Fibroblast of skin of scalp (primary cell): ENCODE results near the gene GFM2. TPM values are rescaled to one million over a fixed set of nuclear protein-coding genes. Genes with fewer than 3 reads are reported as not detected.
"Not testable (repeated sequence)": the region's sequence is repeated elsewhere in the genome, so short reads cannot be mapped to it uniquely, and the experiment has no call there.

ENCODE experiments used
- DNase-seq: peaks from one replicate; pipeline ENCODE4 v3.0.0-alpha.2; 2013
- polyA plus RNA-seq, 2 experiments: library from polyadenylated mRNA; unstranded; fragments of 120-200 nt; gene quantifications; one replicate each; pipeline ENCODE4 v1.2.1, GENCODE V29; 2013; ENCODE audit not compliant: insufficient read length in 2 of 2

The GFM2 gene, protein sequence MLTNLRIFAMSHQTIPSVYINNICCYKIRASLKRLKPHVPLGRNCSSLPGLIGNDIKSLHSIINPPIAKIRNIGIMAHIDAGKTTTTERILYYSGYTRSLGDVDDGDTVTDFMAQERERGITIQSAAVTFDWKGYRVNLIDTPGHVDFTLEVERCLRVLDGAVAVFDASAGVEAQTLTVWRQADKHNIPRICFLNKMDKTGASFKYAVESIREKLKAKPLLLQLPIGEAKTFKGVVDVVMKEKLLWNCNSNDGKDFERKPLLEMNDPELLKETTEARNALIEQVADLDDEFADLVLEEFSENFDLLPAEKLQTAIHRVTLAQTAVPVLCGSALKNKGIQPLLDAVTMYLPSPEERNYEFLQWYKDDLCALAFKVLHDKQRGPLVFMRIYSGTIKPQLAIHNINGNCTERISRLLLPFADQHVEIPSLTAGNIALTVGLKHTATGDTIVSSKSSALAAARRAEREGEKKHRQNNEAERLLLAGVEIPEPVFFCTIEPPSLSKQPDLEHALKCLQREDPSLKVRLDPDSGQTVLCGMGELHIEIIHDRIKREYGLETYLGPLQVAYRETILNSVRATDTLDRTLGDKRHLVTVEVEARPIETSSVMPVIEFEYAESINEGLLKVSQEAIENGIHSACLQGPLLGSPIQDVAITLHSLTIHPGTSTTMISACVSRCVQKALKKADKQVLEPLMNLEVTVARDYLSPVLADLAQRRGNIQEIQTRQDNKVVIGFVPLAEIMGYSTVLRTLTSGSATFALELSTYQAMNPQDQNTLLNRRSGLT
- polyA plus RNA-seq (2013, experiment 1 of 2; ENCODE audit: insufficient read length) = 19.8 TPM
- polyA plus RNA-seq (2013, experiment 2 of 2; ENCODE audit: insufficient read length) = 20.6 TPM

DNA sequence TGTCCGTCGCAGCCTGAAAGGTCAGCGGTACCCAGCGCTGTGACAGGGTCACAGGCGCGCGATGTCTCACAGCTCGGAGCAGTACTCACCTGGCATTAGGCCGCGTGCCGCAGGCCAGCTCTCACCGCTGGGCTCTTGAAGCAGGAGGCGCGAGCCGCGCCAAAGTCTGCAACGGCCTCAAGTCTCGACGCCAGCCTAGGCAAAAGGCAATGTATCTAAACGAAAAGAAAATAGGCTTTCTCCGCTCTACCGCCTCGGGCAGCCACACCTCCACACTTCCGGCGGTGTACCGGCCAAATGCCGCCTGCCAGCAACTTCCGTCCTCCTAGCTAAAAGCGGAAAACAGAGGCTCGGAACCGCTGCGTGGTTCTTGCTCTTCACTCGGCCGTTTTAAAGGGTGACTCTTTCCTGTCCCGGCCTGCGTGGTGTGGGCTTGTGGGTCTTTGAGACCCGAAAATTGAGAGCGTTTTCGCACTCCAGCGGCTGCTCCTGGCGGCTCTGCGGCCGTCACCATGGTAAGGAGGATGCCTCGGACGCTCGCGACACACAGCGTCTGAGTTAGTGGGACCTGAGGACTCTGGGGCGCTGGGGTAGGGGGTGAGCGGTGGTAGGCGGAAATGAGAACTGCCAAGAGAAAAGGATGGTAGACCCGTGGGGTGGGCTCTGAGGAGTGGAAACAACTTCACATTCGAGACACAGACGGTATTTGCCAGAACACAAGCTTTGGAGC is at the start of gene GFM2, which contains the start of gene NSA2:
GFM2 (minus strand) TSS at position 269 of the 730 bp plus-strand sequence. CDS start 3,375 bp downstream, outside the sequence.
NSA2 (plus strand) TSS at position 401 of the 730 bp plus-strand sequence; CDS start at position 513, 112 bp downstream.
- DNase-seq = peak; percentile 93

DNA sequence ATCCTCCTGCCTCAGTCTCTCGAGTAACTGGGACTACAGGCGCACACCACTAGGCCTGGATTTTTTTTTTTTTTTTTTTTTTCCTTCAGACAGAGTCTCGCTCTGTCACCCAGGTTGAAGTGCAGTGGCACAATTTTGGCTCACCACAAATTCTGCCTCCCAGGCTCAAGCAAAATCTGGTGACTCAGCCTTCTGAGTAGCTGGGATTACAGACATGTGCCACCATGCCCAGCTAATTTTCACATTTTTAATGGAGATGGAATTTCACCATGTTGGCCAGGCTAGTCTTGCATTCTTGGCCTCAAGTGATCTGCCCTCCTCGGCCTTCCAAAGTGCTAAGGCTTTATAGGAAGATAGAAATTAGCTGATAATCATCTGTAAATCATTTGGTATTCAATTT is 44.0 kb upstream of the GFM2 start:
- DNase-seq = peak; percentile 7

DNA sequence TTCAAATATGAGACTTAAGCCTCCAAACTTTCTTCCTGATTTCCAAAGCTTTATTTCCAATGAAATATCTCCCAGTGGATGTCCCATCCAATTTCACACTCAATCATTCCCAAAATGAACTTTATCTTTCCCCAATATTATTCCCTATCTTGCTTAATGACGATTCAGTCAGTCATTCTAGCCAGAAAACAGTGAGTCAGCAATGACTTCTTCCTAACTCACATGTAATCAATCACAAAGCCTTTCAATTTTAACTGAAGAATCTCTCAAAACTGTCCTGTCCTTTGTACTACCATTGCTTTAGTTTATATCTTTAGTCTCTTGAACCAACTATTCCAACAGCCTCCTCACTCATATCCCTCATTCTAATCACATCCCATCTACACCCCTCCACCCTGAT is 35.0 kb upstream of the GFM2 start:
- DNase-seq = no peak

DNA sequence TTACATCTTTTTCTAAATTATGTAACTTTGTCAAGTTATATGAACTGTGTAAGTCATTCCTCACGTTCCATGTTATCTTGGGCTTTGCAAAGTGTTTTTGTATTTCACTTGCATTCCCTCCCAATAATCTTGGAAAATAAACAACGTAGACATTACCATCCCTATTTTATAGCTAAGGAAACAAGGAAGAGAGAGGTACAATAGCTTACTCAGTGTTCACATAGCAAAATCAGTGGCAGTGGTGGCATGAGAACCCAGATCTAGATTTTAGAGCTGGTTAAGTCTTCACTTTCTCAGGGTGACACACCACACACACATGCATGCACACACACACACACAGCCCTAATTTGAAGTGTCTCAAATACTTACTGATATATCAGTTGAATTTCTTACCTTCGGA is 34.3 kb upstream of the GFM2 start:
- DNase-seq = no peak

DNA sequence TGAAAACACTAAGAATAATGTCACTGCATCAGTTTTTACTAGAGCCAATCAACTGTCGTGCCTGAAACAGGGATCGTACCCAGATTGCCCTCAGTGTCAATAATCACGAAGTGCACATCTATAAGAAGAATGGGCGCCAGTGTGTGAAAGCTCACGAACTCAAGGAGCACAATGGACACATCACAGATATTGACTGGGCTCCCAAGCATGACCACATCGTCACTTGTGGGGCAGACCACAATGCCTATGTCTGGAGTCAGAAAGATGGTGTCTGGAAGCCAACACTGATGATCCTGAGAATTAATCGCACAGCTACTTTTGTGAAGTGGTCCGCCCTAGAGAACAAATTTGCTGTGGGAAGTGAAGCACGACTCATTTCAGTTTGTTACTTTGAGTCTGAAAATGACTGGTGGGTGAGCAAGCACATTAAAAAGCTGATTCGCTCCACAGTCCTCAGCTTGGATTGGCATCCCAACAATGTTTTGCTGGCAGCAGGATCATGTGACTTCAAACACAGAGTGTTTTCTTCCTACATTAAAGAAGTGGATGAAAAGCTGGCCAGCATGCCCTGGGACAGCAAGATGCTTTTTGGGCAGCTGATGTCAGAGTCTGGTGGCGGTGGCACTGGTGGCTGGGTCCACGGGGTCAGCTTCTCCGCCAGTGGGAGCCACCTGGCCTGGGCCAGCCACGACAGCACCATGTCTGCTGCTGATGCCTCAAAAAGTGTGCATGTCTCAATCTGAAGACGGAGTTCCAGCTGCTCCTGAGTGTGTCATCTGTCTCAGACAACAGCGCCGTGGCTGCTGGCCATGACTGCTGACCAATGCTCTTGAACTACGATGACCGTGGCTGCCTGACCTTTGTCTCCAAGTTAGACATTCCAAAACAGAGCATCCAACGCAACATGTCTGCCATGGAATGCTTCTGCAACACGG is 32.3 kb upstream of the GFM2 start:
- peak; percentile 26 for DNase-seq

DNA sequence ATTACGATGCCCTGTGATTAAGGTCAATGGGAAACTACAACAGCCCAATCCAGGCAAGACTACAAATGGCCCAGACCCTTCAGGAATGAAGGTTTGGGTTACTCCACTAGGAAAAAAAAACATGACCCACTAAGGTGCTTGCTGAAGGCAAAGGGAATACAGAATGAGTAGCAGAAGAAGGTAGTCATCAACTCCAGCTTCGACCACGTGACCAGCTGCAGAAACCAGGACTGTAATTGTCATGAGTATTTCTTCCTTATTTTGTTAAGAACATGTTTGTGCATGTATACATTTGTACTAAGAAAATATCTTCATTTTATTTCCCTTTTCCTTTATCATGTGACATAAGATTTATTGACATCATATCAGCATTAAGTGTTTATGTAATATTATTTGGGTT is 24.8 kb upstream of the GFM2 start:
- not testable (repeated sequence) for DNase-seq

DNA sequence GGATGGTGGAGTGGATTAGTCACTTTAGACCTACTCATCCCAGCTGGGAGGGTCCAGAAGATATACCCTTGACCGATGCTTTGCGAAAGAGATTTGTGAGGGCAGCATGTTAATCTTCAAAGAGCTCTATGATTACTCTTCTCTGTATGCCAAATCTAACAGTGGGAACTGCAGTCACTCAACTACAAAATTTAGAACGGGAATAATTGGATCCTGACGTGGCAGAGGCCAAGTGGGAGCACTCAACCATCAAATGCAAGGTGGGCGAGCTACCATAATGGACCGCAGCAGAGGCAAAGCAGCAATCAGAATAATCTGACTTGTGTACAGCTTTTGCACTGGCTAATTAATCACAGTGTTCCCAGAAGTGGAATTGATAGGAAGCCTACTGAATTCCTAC is 20.5 kb upstream of the GFM2 start:
- no peak for DNase-seq

DNA sequence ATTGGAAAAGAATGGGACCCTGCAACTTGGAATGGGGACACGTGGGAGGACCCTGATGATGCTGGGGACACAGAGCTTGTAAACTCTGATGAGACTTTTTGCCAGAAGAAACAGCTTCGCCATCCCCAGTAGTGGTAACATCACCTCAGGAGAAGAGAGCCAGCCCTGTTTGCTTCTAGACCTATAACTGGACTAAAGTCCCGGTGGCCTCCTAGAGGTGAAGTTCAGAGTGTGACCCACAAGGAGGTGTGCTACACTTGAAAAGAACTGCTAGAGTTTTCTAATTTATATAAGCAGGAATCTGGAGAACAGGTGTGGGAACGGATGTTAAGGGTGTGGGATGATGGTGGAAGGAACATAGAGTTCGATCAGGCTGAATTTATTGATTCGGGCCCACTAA is 19.9 kb upstream of the GFM2 start:
- no peak for DNase-seq

DNA sequence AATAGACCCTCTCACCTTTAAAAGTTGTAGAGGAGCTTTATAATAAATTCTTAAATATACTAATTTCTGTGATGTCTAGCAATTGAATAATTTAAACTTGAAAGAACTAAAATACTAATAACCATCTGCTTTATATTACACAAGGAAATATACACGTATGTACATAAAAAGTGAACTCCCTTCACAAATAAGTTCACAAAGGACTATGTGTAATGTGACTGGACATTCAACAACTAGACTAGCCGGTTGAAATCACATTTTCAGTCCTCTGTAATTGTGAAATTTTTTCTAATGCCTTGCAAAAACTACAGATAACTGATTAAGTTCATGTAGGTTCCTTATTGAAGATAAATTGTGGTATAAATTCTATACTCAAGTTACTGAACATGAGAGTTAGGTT is 11.7 kb upstream of the GFM2 start:
- DNase-seq = no peak

DNA sequence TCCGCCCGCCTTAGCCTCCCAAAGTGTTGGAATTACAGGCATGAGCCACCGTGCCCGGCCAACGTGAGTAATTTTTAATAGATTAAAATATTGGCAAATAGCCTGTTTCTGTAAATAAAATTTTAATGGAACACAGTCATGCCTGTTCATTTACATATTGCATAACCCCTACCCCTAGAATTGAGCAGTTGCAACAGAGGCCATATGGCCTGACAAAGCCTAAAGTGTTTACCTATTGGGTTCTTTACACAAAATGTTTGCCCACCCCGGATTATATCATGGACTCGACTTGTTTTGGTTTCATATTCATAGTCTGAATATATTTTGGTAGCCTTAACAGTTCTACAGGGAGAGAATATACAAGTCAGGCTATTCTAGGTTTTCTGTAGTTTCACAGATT is 5.4 kb upstream of the GFM2 start:
- DNase-seq = no peak

DNA sequence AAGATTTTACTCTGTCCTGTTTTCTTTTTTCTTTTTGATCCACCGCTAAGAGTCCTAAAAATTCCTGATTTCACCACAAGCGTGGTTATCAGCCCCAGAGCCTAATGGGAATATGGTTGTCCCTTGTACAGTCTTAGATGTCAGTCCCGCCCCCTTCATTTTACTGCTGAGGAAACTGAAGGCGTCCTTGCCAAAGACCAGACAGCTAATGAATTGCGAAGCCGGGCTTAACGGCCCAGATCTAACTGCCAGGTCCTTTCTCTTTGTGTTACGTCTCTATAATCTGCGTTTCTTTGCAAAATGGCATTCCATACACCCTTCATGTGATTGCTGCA is 629 bp upstream of the GFM2 start:
- peak; percentile 14 for DNase-seq

DNA sequence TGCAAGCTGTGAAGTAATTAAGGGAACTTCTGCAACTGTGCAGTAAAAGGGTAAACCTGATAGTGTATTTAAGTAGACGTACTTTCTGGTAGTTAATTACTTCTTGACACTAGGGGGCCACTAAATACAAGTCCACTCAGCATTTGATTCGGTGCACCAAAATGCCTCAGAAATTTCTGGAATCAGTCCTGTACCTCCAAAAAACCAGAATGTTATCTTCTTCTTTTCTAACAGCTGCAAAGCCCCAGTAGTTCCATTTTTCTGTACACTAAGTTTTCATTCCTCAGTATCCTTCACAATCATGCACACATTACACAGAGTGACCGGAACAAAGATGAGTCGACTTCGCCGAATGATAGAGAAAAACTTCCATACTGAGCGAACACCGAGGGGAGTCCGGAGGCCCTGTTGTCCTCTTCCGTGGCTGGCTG is 484 bp downstream of the GFM2 start:
- peak; percentile 35 for DNase-seq

DNA sequence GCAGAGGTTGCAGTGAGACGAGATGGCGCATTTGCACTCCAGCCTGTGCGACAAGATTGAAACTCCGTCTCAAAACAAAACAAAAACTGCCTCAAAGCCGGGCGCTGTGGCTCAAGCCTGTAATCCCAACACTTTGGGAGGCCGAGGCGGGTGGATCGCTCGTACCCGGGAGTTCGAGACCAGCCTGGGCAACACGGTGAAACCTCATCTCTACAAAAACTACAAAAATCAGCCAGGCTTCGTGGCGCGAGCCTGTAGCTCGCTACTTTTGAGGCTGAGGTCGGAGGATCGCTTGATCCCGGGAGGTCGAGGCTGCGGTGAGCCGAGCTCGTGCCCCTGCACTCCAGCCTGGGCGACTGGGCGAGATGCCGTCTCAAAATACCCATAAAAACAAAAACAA is 988 bp downstream of the GFM2 start:
- no peak for DNase-seq

DNA sequence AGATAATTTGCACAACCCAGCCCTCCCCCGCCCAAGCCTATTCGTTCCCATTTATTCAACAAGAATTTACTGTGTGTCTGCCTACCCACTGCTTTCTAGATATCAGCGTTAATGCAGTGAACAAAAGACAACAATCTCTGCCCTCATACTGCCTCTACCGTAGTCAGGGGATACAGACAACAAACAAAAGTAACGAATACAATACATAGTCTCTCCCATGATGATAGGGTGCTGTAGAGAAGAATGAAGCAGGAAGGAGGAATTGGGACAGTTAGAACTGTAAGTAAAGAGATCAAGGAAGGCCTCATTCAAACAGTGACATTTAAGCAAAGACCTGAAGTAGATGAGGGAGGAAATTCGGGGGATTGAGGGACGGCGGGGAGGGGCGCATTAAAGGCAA is 1.7 kb downstream of the GFM2 start:
- DNase-seq = no peak

DNA sequence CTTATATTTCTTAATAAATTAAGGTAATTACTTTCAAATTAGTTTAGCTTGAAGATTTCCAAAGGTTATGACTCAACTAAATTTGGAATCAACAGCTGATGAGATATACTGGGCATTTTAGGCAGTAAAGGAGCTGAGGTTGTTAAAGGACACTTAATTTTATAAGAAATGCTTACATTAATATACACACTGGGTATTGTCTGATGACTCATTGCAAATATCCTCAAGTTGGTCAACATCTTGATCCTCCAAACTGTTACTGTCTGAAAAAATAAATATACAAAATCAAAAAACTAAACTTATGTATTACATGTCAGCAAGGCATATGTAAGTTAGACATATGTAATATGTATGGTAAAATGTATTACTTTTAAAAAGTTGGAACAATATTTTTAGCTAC is 3.4 kb downstream of the GFM2 start:
- no peak for DNase-seq

DNA sequence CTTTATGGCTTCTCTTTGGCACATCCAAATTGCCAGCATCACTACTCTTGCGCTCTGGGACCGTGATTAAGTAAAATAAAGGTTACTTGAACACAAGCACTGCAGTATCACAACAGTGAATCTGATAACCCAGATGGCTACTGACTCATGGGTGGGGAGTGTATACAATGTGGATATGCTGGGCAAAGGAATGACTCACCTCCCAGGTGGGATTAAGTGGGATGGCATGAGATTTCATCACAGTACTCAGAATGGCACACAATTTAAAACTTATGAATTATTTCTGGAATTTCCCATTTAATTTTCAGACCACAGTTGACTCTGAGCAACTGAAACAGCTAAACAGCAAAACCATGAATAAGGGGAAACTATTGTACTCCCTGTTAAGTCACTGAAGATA is 4.3 kb downstream of the GFM2 start:
- DNase-seq = peak; percentile 43

DNA sequence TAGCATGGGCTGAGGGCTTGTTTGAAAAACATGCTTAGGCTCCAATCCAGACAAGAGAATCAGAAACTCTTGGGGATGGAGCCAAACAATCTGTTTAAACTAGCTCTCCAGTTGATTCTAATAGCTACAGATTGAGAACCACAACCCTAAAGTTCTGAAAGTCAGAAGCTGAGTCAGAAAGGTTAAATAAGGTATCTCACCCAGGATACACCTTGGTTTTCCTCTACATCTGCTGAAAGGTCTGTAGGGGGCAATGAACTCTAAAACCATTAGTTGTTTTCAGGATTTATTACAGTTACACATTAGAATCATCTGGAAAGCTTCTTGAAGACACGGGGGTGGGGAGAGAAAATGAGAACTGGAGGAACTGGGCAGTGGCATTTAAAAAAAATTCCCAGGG is 5.7 kb downstream of the GFM2 start:
- DNase-seq = no peak

DNA sequence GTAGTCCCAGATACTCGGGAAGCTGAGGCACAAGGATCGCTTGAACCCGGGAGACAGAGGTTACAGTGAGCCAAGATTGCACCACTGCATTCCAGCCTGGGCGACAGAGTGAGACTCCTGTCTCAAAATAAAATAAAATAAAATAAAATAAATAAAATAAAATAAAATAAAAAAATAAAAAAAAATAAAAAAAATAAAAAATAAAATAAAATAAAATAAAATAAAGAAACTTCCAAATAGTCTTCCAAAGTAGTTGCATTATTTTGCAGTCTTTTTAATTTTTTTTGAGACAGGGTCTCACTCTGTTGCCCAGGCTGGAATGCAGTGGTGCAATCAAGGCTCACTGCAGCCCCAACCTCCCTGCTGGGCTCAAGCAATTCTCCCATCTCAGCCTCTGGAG is 18.2 kb downstream of the GFM2 start:
- DNase-seq = not testable (repeated sequence)

DNA sequence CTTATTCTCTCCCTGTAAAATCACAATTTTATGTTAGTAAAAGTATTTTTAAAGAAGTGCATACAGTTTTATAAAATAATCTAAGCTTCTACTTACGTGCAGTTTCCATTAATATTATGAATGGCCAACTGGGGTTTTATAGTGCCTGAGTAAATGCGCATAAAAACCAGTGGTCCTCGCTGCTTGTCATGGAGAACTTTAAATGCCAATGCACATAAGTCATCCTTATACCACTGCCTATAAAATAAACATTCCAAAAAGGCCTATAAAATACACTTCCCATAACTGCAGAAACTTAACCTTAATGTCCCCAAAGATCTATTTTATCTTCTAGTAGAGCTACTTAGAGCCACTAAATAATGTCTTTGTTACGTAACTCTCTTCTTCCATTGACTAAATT is 28.5 kb downstream of the GFM2 start:
- no peak for DNase-seq

DNA sequence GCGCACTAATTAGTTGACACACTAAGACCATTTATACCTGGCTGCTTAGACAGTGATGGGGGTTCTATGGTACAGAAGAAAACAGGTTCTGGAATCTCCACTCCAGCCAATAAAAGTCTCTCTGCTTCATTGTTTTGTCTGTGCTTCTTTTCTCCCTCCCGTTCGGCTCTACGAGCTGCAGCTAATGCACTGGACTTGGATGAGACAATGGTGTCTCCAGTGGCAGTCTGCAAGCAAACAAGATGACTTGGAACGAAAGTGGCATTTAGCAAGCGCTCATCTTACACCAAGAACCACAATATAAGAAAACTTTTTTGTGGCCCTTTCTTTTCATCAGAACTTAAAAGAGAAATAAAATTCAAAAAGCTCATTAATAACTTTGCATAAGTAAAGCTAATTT is 30.2 kb downstream of the GFM2 start:
- no peak for DNase-seq

DNA sequence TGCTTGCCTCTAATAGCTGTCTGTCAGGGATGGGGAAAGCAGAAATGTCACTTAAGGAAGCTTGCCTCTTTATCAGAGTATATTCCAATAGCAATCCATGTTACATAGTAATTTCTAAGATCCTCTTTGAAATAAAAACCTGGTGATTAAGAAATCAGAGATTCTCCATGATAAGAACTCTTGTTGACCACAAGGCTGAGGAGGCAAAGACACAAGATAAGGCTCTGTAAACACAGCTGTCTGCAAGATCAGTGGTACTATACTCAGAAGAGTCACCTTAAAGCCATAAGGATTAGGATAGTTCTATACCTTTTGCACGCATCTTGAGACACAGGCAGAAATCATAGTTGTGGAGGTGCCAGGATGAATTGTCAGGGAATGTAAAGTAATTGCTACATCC is 41.6 kb downstream of the GFM2 start:
- no peak for DNase-seq

DNA sequence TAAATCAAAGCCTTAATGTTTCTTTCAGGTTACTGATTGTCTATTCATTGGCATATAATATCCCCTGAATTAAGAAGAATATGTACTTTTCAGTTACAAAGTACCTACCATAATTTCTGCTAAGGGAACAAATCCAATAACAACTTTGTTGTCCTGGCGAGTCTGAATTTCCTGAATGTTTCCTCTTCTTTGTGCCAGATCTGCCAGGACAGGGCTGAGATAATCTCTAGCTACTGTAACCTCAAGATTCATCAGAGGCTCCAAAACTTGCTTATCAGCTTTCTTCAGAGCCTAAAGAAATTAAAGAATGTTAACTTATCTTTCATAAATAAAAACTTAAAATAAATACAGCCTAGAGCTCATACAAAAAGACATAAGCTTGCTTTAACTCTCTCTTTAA is 44.6 kb downstream of the GFM2 start:
- DNase-seq = no peak
